Jurkat, Clone E6-1 (cell line): ENCODE measurements around the gene PCDH1.
"Not testable (repeated sequence)": the region's sequence is repeated elsewhere in the genome, so short reads cannot be mapped to it uniquely, and the experiment has no call there.

Experiments
- DNase-seq: peaks from one replicate; pipeline ENCODE4 v3.0.0-alpha.2; 2011; ENCODE audit warnings: low read depth, low spot score
- H3K4me3 ChIP-seq: 2 replicates; pipeline ENCODE4 v1.5.1; 2011; ENCODE audit warnings: mild to moderate bottlenecking, low read length, control low read depth, moderate library complexity

Gene PCDH1

GRCh38 chr5:141903261-141903660, 25.1 kb upstream of the PCDH1 start:
- no peak for DNase-seq
- no peak overlapping the region for H3K4me3 ChIP-seq

DNA sequence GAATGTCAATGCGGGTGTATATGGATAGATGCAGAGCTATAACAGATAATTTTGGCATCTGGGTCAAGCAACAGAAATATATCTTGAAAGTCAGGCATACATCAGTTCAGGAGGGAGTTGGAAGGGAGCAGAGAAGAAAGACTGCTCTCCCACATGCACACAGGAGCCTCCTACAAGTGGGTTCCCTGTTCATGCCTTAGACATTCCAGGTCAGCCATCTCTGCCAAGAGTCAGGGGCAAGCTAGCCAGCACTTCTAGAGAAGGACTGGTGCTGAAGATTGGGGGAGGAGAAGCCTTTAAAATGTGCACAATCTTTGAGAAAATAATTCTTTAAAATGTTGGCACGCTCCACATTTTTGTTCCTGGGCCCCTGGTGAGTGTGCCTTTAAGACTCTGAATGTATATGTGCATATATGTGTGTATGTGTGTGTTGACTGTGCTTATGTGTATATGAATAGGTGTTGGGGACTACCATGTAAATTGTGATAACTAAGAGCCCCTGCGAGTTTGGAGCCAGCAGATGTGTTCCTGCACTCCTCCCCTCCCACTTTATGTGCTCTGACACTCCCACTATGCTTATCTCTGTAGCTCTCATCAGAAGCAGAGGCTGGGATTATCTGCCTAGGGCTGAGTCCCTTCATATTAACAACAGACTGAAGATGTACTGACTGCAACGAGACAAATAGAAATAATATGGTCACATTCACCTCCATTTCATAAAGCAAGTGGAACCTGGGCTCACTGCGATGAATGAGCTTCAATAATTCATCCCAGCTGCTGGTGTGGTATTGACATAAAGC, 24.0 kb upstream of the PCDH1 start:
- no peak overlapping the region for H3K4me3 ChIP-seq
- no peak for DNase-seq

DNA sequence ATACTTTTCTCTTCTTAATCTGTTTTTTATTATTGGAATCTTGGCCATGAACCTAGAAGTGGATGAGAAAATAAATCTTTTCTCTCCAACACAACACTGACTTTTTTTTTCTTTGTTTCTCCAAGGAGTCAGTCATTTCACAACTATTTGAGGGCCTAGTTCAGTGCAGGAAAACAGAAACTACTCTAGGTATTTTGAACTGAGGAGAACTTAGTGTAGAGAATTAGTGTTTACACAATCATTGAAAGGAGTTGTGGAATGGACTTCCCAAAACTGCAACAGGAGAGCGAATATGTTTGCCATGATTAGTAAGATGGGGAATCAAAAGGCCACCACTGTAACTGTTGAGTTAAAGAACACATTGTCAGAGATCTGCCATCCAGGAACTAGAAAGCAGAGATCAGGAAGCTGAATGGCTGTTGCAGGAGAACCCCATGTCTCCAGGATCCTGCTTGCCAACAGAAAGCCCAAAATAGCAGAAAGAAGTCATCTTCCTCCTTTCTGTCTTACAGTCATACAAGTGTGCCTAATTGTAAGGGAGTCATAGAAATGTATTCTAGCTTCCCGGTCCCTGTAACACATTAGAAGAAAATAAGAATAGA, 20.3 kb upstream of the PCDH1 start:
- no peak for DNase-seq
- no peak overlapping the region for H3K4me3 ChIP-seq

DNA sequence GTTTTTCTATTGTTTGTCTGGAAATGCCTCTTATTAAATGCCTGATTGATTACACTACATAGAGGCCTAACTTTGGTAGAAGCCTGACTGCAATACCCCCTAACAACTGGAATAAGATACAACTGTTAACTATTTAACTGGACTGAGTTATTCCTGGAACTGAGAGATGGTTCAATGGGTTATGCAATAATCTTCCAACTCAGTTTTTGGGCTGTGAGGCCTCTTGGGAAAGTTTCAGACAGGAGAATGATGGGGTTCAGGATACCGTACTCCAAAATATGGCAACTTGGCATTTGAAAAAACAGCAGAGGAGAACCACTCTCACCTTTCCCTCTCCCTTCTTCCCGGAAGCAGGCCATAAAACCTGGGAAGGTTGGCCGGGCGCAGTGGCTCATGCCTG, 19.2 kb upstream of the PCDH1 start:
- H3K4me3 ChIP-seq, result no peak overlapping the region
- no peak for DNase-seq

GRCh38 chr5:141890429-141890828, 12.2 kb upstream of the PCDH1 start:
- H3K4me3 ChIP-seq, DNase-seq: not testable (repeated sequence)

GRCh38 chr5:141889282-141889871, 11.2 kb upstream of the PCDH1 start:
- DNase-seq, result no peak
- H3K4me3 ChIP-seq, result no peak overlapping the region

- H3K4me3 ChIP-seq, result no peak overlapping the region
These were observed 5.7 kb upstream of the PCDH1 start for GRCh38 chr5:141883892-141884318.

DNA sequence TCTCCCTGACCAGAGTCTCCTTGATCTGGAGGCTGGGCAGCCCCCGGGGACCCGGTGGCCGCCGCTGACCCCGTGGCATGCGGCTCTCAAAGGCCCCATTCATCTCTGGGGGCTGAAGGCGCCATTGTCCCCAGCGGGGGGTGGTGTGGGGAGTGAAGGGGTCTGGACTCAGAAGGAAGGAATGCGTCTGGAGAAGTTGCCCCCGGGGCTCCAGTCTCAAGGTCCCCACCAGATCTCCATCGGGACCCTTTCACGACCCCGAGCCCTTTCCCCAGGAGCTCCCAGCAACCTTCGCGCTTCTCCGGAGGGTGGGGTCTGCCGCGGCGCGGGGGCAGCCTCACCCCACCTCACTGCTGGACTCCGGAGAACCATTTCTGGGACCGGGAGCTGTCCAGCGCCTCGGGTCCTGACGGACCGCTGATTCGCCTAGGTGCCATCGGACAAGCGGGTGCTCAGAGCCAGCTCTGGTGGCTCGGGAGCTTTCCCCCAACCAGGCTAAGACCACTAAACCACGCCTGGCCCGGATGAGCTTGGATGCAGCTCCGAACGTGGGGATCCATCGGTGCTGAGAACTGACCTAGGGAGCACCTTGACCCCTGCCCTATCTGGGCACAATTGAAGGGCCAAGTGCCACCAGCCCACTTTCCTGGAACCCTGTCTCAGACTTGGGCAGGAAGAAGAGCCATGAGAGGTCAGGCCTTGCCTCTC, 5.1 kb upstream of the PCDH1 start:
- no peak overlapping the region for H3K4me3 ChIP-seq
- no peak for DNase-seq

More at GRCh38 chr5:141883892-141884318, 5.7 kb upstream of the PCDH1 start:
- DNase-seq, result no peak

DNA sequence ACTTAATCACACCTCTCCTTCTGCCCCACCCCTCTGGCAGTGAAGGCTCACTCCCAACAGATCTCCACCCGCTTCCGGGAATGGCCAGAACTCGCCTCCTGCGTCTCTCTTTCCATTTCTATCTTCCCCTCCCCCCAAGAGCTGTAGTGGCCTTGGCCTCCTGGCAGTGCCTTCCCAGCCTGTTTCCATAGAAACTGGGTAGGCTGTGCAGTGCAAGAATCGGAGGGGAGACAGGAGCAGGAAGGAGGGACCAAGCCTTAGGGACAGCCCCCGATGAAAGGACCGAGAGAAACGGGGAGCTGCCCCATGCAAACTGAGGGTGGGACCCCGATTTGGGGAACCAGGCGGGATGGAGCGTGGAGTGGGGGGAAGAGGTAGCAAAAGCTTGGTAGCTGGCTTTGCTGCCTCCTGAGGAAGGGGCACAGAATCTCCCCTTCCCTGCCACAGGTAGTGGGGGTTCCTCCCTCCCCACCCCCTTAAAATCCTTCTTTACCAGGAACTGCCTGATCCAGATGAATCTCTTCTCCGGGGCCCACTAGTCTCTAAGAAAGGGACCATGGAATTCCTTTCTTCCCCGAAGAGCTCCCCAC, 4.5 kb upstream of the PCDH1 start:
- no peak for DNase-seq
- H3K4me3 ChIP-seq, result no peak overlapping the region

DNA sequence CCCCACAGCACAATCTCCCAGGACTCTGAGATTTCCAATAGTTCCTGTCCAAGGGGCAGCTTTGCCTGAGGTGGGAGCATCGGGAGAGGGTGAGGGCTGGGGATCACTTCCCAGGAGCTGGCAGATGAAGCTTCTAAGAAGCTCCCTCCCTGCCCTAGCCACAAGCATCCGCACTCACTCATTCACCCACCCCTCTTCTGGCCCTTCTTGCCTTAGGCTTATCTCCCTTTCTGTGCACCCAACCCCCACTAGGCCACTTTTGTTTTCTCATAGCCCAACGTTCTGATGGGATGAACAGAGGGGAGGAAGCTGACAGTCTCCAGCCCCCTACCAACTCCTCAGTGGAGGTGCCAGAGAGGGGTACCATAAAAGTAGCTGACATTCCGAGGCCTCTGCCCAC, 3.7 kb upstream of the PCDH1 start:
- H3K4me3 ChIP-seq, result no peak overlapping the region
- DNase-seq, result no peak

DNA sequence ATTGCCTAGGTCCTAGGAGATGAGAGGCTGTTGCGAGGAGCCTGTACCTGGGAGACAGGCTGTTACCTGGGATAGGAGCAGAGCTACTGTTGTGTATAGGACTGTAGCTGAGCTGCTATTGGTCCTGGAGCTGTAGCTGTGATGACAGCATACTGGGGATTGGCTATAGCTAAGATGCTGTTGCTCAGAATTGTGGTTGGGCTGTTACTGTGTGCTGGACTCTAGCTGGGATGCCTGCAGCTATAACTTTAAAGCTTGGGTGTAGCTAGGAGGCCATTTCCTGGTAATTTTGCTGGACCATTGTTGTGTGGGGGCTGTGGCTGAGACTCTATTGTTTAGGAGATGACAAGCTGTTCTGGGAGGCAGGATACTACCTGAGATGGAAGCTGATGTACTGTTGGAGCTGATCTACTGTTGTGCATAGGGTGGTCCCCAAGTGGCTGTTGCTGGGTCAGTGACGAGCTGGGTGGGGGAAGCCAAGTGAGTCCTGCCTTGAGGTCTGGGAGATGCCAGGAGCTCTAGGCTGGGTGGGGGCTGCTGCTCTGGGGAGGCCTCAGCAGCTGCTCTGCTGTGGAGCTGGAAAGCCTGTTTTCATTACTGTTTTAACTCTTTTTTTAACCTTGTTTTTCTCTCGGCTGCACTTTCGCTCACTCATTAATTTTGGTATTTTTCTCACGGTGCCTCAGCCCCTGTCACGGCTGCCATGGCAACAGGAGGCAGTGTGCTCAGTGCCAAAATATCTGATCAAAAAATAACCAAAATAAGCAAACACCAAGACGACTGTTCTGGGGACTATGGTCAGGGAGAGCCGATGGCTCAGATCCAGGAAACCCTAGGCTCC, 3.0 kb upstream of the PCDH1 start:
- no peak for DNase-seq
- no peak overlapping the region for H3K4me3 ChIP-seq

DNA sequence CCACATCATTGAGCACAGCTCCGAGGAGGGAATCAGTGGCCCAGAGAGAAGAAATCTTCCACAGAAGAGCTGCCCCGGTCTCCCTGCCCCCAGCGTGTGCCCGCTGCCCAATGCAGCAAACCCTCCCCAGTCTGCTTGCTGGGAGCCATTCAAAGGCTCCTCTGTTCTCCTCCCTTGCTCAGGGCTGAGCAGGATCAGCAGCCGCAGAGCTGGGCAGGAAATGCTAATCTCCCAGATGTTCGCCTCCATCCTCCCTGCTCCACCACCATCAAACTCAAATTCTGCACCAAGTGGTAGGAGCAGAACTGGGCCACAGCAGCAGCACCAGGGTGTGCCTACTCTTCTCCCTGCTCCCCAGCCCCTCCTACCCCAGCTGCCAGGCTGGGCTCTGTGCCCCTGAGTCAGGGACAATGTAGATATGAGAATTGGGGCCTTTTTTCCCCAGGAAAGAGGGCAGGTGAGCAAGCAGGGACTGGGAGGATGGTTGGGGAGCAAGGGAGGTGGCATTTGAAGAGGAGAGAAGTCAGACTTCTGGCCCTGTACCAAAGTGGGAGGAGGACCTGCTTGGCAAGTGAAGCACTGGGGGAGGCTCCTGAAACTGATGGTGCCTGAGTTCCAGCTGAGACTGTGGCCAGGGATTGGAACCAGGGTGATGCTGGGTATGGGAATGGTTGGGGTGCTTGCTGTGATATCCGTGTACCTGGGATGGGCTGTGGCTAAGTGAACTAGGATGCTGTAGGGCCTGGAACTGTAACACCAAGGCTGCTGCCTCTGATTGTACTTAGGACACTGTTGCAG, 1.9 kb upstream of the PCDH1 start:
- H3K4me3 ChIP-seq, result no peak overlapping the region
- DNase-seq, result no peak

- DNase-seq, result no peak
- H3K4me3 ChIP-seq, result no peak overlapping the region
These were observed 1.2 kb upstream of the PCDH1 start for GRCh38 chr5:141879426-141879759.

DNA sequence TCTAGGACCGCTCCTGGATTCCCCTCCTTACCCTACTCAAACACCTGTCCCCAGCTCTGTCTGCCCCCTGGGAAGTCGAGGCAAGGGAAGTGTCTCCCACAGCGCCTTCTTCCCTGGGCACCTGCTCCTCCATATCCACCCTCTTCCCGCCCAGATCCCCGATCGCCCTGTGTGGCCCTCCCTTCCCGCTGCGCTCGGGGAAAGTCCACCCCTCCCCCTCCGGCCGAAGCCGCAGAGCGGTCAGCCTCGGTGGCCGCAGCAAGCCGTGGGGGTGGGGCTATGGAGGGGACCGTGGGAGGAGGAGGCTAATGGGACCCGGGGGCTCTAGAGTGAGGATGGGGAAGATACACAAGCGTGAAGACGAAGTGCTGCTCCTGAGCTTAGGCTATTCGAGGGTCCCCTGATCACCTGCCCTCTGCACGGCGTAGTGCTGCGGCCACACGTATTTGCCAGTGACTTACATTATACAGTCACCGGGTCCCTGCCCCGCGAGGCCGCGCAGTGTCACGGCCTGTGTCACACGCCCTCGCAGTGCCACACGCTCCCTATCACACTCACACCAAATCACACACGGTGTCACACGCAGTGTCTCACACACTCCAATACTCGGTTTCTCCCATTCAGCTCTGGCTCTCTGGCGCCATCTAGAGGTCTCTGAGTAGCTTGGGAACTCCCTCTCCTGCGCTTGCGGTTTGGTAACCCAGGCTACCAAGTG, 658 bp upstream of the PCDH1 start:
- H3K4me3 ChIP-seq, result no peak overlapping the region
- DNase-seq, result peak; percentile 84

DNA sequence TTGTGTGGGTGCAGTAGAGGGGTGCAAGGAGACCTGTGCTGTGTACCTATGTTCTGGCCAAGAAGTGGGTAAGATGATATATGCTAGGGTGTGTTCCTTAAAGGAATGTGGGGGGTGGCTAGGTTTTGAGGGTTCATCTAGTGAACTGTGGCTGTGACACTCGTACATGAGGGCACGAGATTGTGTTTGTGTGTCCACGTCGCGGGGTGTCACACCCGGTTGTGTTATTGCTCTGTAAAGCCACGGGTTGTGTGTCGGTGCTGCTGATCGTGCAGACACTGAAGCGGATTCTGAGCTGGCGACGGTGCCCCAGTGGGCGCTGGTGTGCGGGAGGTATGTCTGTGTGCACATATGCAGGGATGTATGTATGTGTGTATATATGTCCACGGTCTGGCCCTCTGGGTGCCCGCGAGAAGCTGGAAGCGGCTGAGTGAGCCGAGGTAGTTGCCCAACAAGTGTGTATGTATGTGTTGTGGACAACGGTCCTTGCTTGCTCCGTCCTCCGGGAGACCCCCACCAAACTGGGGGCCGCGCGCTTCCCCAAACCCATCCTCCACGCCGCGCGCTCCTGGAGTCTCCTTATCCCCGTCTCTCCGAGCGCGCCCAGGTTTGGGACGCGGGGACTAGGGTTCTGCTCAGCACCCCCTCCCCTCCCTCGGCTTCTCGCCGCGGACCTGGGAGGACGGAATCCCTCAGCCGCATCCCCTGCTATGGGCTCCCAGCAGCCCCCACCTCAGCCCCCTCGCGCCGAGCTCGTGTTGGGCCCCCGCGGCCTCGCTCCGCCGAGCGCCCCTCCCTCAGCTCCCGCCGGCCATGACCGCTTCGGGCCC, 639 bp downstream of the PCDH1 start:
- no peak for DNase-seq
- H3K4me3 ChIP-seq, result no peak overlapping the region

- no peak overlapping the region for H3K4me3 ChIP-seq
- no peak for DNase-seq
These were observed 1.4 kb downstream of the PCDH1 start for GRCh38 chr5:141876628-141877355.
